GM12801 (cell line): ENCODE measurements around the gene SLC12A1.

Source experiments
- TF ChIP-seq, protein P1 (sequence below): IDR thresholded peaks from one replicate; pipeline ENCODE4 v1.5.1; 2011; ENCODE audit warnings: control low read depth; ENCODE audit not compliant: insufficient read length; ENCODE audit errors: extremely low read depth

SLC12A1 gene

GRCh38 chr15:48304398-48304797 lies 98.3 kb downstream of the SLC12A1 start:
- TF ChIP-seq, protein P1, sequence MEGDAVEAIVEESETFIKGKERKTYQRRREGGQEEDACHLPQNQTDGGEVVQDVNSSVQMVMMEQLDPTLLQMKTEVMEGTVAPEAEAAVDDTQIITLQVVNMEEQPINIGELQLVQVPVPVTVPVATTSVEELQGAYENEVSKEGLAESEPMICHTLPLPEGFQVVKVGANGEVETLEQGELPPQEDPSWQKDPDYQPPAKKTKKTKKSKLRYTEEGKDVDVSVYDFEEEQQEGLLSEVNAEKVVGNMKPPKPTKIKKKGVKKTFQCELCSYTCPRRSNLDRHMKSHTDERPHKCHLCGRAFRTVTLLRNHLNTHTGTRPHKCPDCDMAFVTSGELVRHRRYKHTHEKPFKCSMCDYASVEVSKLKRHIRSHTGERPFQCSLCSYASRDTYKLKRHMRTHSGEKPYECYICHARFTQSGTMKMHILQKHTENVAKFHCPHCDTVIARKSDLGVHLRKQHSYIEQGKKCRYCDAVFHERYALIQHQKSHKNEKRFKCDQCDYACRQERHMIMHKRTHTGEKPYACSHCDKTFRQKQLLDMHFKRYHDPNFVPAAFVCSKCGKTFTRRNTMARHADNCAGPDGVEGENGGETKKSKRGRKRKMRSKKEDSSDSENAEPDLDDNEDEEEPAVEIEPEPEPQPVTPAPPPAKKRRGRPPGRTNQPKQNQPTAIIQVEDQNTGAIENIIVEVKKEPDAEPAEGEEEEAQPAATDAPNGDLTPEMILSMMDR = no peak

GRCh38 chr15:48306639-48307038 lies 100.5 kb downstream of the SLC12A1 start:
- TF ChIP-seq, protein P1 = no peak

- TF ChIP-seq, protein P1 = no peak
Observed at GRCh38 chr15:48307586-48307985, 101.5 kb downstream of the SLC12A1 start.

- TF ChIP-seq, protein P1 = no peak
Observed at GRCh38 chr15:48309740-48310139, 103.6 kb downstream of the SLC12A1 start.

DNA sequence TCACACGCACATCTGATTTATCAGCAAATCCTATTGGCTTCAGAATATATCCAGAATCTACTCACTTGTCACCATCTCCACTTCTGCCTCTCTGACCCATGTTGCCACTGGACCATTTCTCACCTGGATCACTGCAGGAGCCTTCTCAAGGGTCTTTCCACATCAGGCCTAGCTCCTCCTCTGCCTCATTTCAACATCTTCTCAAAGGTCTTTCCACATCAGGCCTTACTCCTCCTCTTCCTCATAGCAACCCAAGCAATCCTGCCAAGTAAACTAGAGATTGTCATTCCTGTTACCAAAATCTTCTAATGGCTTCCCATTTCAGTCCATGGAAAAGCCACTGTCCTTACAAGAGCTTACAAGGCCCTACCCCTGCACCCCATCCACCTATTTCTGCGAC lies 107.1 kb downstream of the SLC12A1 start:
- TF ChIP-seq, protein P1 = no peak

- TF ChIP-seq, protein P1 = no peak
Observed at GRCh38 chr15:48315041-48315440, 108.9 kb downstream of the SLC12A1 start.

- TF ChIP-seq, protein P1 = no peak
Observed at GRCh38 chr15:48317221-48317620, 111.1 kb downstream of the SLC12A1 start.

- TF ChIP-seq, protein P1 = no peak
Observed at GRCh38 chr15:48318131-48318530, 112.0 kb downstream of the SLC12A1 start.
